Neural progenitor cell (in vitro differentiated cells): ENCODE data around the gene QDPR.

Experiments used
- EZH2 ChIP-seq: fragments of 200-600 bp; sonication (generic); IDR thresholded peaks from 2 replicates; pipeline ENCODE4 v1.6.1; 2017; ENCODE audit warnings: antibody characterized with exemption, mild to moderate bottlenecking, moderate library complexity
- TF ChIP-seq, protein P1 (sequence below): fragments of 200-600 bp; sonication (generic); IDR thresholded peaks from 2 replicates; pipeline ENCODE4 v1.5.1; 2017; ENCODE audit warnings: antibody characterized with exemption, mild to moderate bottlenecking

DNA sequence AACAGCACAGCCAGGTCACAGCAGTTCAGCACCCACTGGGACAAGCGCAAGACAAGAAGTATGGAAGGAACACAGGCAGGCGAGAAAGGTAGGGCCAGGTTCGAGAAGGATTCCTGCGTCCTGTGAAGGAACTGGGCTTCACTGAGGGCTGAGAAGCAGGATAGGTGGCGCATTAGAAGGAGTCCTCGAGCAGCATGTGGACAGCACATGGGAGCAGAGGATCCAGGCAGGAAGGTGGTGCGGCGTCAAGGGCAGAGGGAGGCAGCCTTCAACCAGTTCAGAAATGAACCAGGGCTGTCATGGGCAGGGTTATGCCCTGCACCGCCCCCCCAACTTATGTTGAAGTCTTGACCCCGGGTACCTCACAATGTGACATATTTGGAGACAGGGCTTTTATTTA lies 34.3 kb upstream of the QDPR start:
- TF ChIP-seq, protein P1, sequence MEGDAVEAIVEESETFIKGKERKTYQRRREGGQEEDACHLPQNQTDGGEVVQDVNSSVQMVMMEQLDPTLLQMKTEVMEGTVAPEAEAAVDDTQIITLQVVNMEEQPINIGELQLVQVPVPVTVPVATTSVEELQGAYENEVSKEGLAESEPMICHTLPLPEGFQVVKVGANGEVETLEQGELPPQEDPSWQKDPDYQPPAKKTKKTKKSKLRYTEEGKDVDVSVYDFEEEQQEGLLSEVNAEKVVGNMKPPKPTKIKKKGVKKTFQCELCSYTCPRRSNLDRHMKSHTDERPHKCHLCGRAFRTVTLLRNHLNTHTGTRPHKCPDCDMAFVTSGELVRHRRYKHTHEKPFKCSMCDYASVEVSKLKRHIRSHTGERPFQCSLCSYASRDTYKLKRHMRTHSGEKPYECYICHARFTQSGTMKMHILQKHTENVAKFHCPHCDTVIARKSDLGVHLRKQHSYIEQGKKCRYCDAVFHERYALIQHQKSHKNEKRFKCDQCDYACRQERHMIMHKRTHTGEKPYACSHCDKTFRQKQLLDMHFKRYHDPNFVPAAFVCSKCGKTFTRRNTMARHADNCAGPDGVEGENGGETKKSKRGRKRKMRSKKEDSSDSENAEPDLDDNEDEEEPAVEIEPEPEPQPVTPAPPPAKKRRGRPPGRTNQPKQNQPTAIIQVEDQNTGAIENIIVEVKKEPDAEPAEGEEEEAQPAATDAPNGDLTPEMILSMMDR = no peak
- no peak for TF ChIP-seq EZH2
